GM19240 (cell line): ENCODE measurements around the gene LRSAM1.

Source experiments
- DNase-seq: peaks from one replicate; pipeline ENCODE4 v3.0.0; 2011; ENCODE audit warnings: low spot score; ENCODE audit not compliant: insufficient read length

The LRSAM1 gene

GRCh38 chr9:127450830-127451607 lies at the start of gene LRSAM1, which contains the start of gene RPL12:
LRSAM1 (plus strand) TSS chr9:127451510; CDS start chr9:127454528, 3,018 bp downstream.
RPL12 (minus strand) TSS chr9:127451406; CDS start chr9:127451317, 89 bp downstream.
- peak; percentile 84 for DNase-seq

DNA sequence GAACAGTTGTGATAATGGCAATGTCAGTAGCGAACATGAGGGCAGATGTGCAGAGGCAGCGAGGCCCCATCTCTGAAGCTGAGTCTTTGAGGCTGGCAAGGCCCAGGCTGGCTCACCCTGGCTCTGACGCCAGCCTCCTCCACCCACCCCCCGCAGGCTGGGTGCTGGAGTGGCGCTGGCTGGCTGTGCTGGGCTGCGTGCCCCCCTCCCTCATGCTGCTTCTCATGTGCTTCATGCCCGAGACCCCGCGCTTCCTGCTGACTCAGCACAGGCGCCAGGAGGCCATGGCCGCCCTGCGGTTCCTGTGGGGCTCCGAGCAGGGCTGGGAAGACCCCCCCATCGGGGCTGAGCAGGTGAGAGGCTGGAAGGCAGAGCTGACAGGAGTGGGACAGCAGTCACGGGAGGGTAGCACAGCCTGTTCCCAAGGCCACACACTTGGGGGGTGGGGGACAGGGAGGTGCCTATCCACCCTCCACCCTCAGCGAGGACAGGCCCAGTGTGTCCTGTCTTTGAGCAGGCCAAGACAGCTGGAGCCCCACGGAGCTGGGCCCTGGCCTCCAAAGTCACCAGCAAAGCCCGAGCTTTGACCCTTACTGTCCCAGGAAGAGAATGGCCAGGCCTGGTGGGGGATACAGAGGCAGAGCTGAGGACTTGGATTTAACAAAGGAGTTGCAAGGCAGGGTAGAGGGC lies 48.8 kb upstream of the LRSAM1 start:
- DNase-seq: no peak

GRCh38 chr9:127403507-127404192 lies 47.7 kb upstream of the LRSAM1 start:
- no peak for DNase-seq

GRCh38 chr9:127404631-127405030 lies 46.7 kb upstream of the LRSAM1 start:
- no peak for DNase-seq

- no peak for DNase-seq
Observed at GRCh38 chr9:127405344-127406125, 45.8 kb upstream of the LRSAM1 start.

DNA sequence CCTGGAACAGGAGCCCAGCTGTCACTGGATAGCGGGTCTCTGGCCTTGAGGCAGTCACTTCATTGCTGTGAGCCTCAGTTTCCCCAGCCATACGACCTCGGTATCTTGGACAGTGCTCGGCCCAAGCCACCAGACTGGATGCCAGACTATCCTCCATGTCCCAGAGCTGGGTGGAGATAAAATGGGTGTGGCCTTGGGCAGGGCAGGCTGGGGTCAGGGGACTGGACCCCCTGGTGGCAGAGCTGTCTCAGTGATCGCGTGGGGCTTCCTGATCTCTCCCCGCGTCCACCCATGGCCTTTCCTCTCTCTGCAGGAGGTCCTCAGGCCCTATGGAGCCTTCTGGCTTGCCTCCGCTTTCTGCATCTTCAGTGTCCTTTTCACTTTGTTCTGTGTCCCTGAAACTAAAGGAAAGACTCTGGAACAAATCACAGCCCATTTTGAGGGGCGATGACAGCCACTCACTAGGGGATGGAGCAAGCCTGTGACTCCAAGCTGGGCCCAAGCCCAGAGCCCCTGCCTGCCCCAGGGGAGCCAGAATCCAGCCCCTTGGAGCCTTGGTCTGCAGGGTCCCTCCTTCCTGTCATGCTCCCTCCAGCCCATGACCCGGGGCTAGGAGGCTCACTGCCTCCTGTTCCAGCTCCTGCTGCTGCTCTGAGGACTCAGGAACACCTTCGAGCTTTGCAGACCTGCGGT lies 44.4 kb upstream of the LRSAM1 start:
- no peak for DNase-seq

- no peak for DNase-seq
Observed at GRCh38 chr9:127407492-127407843, 43.8 kb upstream of the LRSAM1 start.

DNA sequence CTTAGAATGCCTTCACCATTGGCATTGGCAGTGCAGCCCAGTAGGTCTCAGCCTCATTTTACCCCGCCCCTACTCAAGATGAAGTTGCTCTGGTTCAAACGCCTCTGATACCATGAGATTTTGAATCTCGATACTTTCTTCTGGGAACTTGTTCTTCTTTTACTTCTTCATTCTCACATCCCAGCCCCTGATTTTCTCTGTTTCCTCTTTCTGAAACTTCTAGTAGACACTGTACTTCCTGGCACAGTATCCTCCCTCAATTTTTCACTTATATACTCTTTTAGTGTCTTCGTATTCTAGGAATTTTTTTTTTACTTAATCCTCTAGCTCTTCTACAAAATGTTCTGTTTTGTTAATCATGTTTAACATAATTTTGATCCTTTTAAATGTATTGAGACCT lies 40.2 kb upstream of the LRSAM1 start:
- DNase-seq: no peak

GRCh38 chr9:127415141-127415540 lies 36.2 kb upstream of the LRSAM1 start:
- no peak for DNase-seq

DNA sequence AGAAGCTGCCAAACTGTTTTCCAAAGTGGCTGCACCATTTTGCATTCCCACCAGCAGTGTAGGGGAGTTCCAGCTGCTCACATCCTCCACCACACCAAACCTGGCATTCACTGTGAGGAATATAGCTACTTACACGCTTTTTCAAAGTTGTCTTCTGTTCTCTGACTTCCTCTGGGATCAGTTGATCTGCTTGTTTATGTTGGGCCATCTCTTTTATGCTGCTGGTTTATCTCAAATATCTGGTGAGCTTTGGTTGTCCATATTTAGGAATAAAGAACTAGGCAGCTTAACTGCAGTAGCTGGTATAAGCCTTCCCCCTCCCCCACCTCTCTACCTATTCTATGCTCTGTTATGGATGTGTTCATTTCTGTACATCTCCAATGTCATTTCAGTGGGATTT lies 35.7 kb upstream of the LRSAM1 start:
- no peak for DNase-seq

DNA sequence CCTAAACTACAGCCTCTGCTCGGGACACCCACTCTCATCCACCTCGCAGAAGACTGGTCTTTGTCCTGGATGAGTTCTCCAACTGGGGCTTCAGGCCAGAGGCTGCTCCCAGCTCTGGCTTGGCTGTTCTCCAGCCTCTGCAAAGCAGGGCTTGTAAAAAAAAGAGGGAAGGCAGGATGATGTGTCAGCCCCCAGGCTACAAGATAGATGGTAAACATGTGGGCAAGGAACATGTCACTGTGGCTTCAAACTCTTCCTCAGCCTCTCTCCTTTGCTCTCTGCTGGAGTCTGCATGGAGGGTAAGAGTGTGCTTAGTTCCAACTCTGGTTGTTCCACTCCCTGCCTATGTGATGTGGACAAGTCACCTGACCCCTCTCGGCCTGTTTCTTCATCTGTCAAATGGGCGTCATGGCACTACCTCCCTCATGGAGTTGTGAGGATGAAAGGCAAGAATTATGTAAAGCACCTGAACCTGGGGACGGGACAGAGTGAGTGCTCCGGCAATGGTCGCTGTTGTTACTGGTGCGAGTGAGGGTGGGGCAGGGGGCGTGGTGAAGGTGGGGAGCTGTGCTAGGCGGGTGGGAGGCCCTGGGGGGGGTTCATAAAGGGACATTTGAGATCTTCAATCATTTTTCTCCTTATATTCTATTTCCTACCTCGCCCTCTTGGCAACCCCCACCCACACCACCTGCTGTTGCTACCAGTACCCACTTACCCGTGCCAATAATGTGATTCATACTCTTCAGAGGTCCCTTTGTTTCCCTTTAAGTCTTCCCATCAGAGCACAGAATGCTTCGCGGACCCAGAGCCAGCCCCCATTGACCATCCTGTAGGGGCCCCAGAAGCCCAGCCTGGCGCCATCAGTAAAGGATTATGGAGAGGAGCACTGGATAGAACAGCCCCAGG lies 33.9 kb upstream of the LRSAM1 start:
- no peak for DNase-seq

GRCh38 chr9:127418037-127418471 lies 33.3 kb upstream of the LRSAM1 start:
- DNase-seq: no peak

DNA sequence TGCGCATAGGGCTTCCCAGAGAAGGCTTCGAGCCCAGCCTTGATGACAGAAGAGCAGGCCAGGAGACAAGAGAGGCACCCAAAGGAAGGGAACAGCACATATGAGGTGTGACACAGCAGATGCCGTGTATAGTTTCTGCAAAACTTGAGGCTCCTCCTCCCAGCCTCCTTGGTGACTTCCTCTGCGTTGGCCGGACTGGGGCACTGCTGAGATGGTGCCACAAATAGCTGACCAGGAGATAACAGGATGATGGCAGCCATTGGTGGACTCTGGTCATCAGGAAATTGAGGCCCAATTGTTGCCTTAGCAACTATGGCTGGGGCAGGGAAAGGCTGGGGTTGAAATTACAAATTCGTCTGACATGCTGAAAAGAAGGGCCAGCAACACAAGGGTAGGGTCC lies 32.0 kb upstream of the LRSAM1 start:
- no peak for DNase-seq

DNA sequence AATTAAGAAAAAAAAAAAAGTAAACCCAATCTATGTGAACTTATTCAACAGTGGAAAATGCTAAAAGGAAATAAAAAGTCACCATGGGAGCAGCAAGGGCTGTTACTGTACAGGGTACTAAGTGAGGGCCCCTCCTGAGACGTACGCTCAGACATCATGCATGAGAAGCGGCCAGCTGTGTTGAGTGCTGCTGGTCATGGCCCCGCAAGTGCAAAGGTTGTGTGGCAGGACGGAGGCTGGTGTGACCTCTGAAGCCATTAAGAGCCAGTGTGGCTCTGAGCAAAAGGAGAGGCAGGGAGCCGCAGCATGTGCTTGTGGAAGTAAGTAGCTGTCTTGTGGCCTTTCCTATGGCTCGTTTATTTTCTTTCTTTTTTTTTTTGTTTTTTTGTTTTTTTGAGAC lies 30.3 kb upstream of the LRSAM1 start:
- no peak for DNase-seq

- DNase-seq: no peak
Observed at GRCh38 chr9:127422133-127422782, 29.1 kb upstream of the LRSAM1 start.

DNA sequence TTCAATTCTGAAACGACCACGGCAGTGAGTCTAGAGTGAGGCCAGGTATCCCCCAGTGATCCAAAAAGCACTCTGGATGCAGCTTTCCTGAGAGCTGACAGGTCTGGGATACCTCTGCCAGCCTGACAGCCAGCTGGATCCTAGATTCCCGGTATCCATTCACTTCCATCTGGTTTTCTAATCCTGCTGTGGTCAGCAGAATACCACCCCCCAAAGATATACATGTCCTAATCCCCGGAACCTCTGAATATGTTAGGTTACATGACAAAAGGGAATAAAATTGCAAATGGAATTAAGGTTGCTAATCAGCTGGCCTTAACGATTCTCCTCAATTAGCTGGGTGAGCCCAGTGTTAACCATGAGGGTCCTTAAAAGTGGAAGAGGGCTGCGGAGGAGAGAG lies 28.5 kb upstream of the LRSAM1 start:
- DNase-seq: no peak

- no peak for DNase-seq
Observed at GRCh38 chr9:127423476-127423933, 27.8 kb upstream of the LRSAM1 start.

DNA sequence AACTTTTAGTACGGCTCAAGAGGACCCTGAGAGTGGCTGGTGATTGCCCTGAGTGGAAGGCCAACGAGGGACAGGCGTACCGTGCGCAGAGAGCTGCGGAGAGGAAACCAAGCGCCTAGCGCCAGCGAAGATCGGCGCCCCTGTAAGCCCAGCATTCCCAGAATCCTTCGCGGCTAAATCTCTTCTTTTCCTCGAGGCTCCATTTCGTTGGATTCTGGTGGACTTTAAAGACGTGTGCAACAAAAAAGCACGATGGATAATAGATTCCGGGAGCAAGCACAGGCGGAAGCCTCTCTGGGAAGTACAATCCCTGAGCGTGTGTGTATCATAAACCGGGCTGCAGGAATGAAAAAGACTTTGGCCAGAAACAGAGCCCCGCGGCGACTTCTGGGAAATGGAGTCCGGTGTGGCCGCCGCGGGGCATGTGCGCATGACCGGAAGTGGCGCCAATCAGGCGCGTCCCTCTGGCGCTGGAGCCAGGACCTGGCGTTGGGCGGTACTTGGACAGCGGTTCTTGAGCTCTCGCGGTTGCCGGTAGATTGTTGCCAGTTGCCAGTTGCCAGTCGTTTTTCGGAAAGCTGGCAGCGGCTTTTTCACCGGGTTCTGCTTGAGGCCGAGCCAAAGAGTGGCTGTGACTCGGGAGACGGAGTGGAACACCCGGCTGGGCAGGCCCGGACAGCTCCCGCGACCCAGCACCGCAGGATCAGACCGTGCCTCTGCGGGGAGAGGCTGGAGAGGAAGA lies 27.2 kb upstream of the LRSAM1 start, which contains the start of gene ZNF79:
ZNF79 (plus strand) TSS at position 449 of the 742 bp plus-strand sequence. CDS start 406 bp downstream, outside the sequence.
- peak; percentile 94 for DNase-seq
